Nephron progenitor cell (in vitro differentiated cells): ENCODE measurements around the gene SMARCD1.
A peak's percentile ranks its signal among the peaks of the same experiment; 100 is the strongest.

Source experiments
- DNase-seq: peaks from one replicate; pipeline ENCODE4 v3.0.0; 2021
- H3K27ac Mint-ChIP-seq: 2 replicates; pipeline ENCODE4 v1.8.0; 2021; ENCODE audit warnings: mild to moderate bottlenecking, moderate library complexity, mixed read lengths
- H3K27me3 Mint-ChIP-seq: 2 replicates; pipeline ENCODE4 v1.8.0; 2021; ENCODE audit warnings: mild to moderate bottlenecking, low read depth, mixed read lengths; ENCODE audit not compliant: poor library complexity
- H3K36me3 Mint-ChIP-seq: 2 replicates; pipeline ENCODE4 v1.8.0; 2021; ENCODE audit warnings: low read depth, mixed read lengths
- H3K4me1 Mint-ChIP-seq: 2 replicates; pipeline ENCODE4 v1.8.0; 2021; ENCODE audit warnings: mixed read lengths
- H3K4me3 Mint-ChIP-seq: 2 replicates; pipeline ENCODE4 v1.8.0; 2021; ENCODE audit warnings: mild to moderate bottlenecking, moderate library complexity, mixed read lengths
- H3K9me3 Mint-ChIP-seq: 2 replicates; pipeline ENCODE4 v1.8.0; 2021; ENCODE audit warnings: mild to moderate bottlenecking, moderate library complexity, mixed read lengths
- CTCF ChIP-seq: fragments of 200-600 bp; sonication (generic); IDR thresholded peaks from 2 replicates; pipeline ENCODE4 v1.5.0; 2021; ENCODE audit warnings: antibody characterized with exemption

SMARCD1 gene

DNA sequence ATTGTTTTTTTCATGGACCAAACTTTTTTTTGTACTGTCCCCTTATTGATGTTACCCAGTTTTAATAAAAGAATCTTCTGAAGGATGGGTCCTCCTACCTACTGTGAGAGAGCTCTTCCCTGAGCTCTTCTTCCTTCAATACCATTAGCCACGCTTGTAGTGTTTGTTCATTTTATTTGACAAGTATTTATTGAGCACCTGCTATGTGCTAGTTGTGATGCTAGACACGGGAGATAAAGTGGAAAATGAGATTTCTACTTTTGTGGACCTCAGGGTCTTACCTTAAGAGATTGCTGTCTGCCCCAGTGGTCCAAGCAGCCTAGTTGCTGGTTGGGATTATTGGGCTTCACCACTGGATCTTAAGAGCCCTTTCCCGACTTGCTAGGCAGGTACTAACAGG, 15.4 kb downstream of the SMARCD1 start:
- Mint-ChIP-seq H3K27ac (peak overlapping the region; percentile 97), H3K9me3 (no peaks in the 10 kb centered on the region), H3K36me3 (peaks cover 48% of the 10 kb centered on the region), H3K4me3 (no peak overlapping the region), H3K27me3 (no peaks in the 10 kb centered on the region), H3K4me1 (peaks cover 31% of the 10 kb centered on the region)
- no peak for DNase-seq
- no peak for TF ChIP-seq CTCF

DNA sequence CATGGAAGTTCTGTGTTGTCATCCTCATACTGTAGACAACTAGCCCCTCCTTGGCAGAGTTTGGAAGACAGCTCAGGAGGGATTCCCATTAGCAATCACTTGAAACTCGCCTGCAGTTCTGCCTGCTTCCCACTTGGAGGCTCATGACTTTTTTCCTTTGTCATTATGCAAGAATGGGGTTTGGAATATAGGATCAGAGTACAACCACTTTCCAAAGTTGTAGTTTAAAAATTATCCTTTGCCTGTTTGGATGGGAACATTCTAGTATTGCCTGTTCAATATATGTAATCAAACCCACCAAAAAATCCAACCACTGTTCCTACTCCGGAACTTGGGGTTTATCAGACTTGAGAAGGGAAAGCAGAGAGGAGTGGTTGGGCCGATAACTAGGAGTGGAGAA, 16.5 kb downstream of the SMARCD1 start:
- Mint-ChIP-seq H3K27ac (peak overlapping the region; percentile 97), H3K4me3 (no peak overlapping the region), H3K27me3 (peaks cover 5% of the 10 kb centered on the region), H3K36me3 (peaks cover 37% of the 10 kb centered on the region), H3K4me1 (peaks cover 36% of the 10 kb centered on the region), H3K9me3 (no peaks in the 10 kb centered on the region)
- DNase-seq: no peak
- TF ChIP-seq CTCF: peak; percentile 35

DNA sequence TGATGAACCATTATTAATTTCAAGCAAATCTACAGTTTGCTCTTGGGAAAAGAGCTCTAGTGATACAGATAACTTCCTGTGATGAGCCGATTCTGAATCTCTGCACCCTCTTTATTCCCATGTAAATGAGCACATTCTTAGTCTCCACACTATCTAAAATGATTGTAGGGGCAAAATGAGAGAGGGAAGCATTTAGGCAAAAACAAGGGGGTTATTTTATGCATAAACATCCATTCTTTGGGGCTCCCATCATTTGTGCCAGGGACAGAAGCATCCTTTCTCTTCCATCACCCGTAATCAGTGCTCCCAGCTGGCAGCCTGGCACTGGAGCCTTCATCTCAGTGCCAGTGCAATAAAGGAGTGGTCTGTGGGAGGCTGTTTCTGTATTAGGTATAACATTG, 17.0 kb downstream of the SMARCD1 start:
- no peak overlapping the region for H3K27ac Mint-ChIP-seq
- peaks cover 33% of the 10 kb centered on the region for H3K36me3 Mint-ChIP-seq
- no peak for DNase-seq
- H3K4me3 Mint-ChIP-seq: no peak overlapping the region
- no peaks in the 10 kb centered on the region for H3K9me3 Mint-ChIP-seq
- H3K4me1 Mint-ChIP-seq: peaks cover 39% of the 10 kb centered on the region
- peaks cover 5% of the 10 kb centered on the region for H3K27me3 Mint-ChIP-seq
- TF ChIP-seq CTCF: no peak

- H3K36me3 Mint-ChIP-seq: peaks cover 30% of the 10 kb centered on the region
Observed at GRCh38 chr12:50102646-50103309, 17.6 kb downstream of the SMARCD1 start.

GRCh38 chr12:50103351-50103750, 18.2 kb downstream of the SMARCD1 start:
- Mint-ChIP-seq H3K27me3 (peaks cover 5% of the 10 kb centered on the region), H3K4me3 (no peak overlapping the region), H3K36me3 (peaks cover 25% of the 10 kb centered on the region), H3K27ac (peak overlapping the region; percentile 87), H3K4me1 (peaks cover 51% of the 10 kb centered on the region), H3K9me3 (no peaks in the 10 kb centered on the region)
- TF ChIP-seq CTCF: no peak
- no peak for DNase-seq

More at GRCh38 chr12:50102646-50103309, 17.6 kb downstream of the SMARCD1 start:
- no peak for DNase-seq
- Mint-ChIP-seq H3K4me3 (no peak overlapping the region), H3K27ac (peak overlapping the region; percentile 87), H3K27me3 (peaks cover 5% of the 10 kb centered on the region), H3K4me1 (peaks cover 45% of the 10 kb centered on the region), H3K9me3 (no peaks in the 10 kb centered on the region)
- no peak for TF ChIP-seq CTCF

DNA sequence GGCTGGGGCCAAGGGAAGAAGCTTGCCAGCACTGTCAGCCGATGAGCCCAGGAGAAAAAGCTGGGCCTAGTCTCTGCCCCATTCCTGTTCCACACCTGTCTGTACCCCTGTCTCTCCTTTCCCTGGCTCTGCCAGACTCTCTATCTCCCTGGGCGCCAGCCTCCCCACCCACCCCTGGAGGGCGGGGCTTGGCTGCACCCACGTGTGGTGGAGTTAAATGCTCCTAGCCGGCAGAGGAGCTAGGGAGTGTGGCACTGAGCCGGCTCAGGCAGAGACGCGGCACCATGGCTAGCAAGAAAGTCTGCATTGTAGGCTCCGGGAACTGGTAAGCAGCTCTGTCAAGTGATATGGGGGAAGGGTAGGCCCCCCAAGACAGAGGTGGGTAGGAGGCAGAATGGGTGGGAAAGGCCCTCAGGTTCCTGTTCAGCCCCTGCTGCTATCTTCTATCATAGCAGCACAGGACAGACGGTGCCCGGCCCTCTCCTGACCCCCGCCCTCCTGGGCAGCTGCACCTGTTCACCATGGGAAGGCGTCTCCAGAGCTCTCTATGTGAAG, 18.7 kb downstream of the SMARCD1 start, which contains the start of gene GPD1:
TSS of gene GPD1 (plus strand) at position 242 of the 555 bp plus-strand sequence. CDS start at position 285, 43 bp downstream.
- Mint-ChIP-seq H3K9me3 (no peaks in the 10 kb centered on the region), H3K4me1 (peaks cover 56% of the 10 kb centered on the region), H3K27me3 (peaks cover 5% of the 10 kb centered on the region), H3K4me3 (no peak within 1 kb of the TSS), H3K36me3 (peaks cover 20% of the 10 kb centered on the region), H3K27ac (peak within 1 kb of the TSS; percentile 87)
- no peak for TF ChIP-seq CTCF
- peak; percentile 58 for DNase-seq
